WTC11 (cell line): ENCODE measurements around the gene PALD1.

Experiments used
- ATF2 ChIP-seq: sonication (generic); formaldehyde crosslinking; IDR thresholded peaks from 2 replicates; pipeline ENCODE4 v1.8.1; 2022; ENCODE audit warnings: low read depth, missing genetic modification reagents, borderline replicate concordance
- CREB1 ChIP-seq: sonication (generic); formaldehyde crosslinking; IDR thresholded peaks from 2 replicates; pipeline ENCODE4 v1.8.0; 2023; ENCODE audit warnings: mild to moderate bottlenecking, missing genetic modification reagents
- CTCF ChIP-seq: fragments of 200-600 bp; IDR thresholded peaks from 2 replicates; pipeline ENCODE4 v1.8.0; 2022; ENCODE audit warnings: antibody characterized with exemption
- E2F5 ChIP-seq: sonication (generic); formaldehyde crosslinking; IDR thresholded peaks from 2 replicates; pipeline ENCODE4 v1.8.1; 2022; ENCODE audit warnings: mild to moderate bottlenecking, moderate library complexity, missing genetic modification reagents
- ESRRA ChIP-seq: sonication (generic); formaldehyde crosslinking; IDR thresholded peaks from 2 replicates; pipeline ENCODE4 v1.8.1; 2022; ENCODE audit warnings: mild to moderate bottlenecking, missing genetic modification reagents, borderline replicate concordance
- FOXK1 ChIP-seq: sonication (generic); formaldehyde crosslinking; IDR thresholded peaks from 2 replicates; pipeline ENCODE4 v1.8.0; 2022; ENCODE audit warnings: mild to moderate bottlenecking, moderate library complexity, missing genetic modification reagents
- JAZF1 ChIP-seq: fragments of 250-450 bp; sonication (Bioruptor Pico); IDR thresholded peaks from 2 replicates; pipeline ENCODE4 v1.9.0; 2021; ENCODE audit warnings: moderate library complexity, mild to moderate bottlenecking, inconsistent platforms
- KAT7 ChIP-seq: sonication (generic); formaldehyde crosslinking; IDR thresholded peaks from 2 replicates; pipeline ENCODE4 v1.8.1; 2023; ENCODE audit warnings: missing genetic modification reagents, mild to moderate bottlenecking, borderline replicate concordance
- MAX ChIP-seq: sonication (generic); formaldehyde crosslinking; IDR thresholded peaks from 2 replicates; pipeline ENCODE4 v1.8.0; 2022; ENCODE audit warnings: mild to moderate bottlenecking, missing genetic modification reagents
- OVOL2 ChIP-seq: fragments of 250-450 bp; sonication (Bioruptor Pico); IDR thresholded peaks from 2 replicates; pipeline ENCODE4 v1.9.0; 2021; ENCODE audit warnings: mild to moderate bottlenecking, borderline replicate concordance
- SP1 ChIP-seq: sonication (generic); formaldehyde crosslinking; conservative IDR thresholded peaks from 2 replicates; pipeline ENCODE4 v1.8.1; 2022; ENCODE audit warnings: missing genetic modification reagents
- TP53 ChIP-seq: sonication (generic); formaldehyde crosslinking; IDR thresholded peaks from 2 replicates; pipeline ENCODE4 v1.8.1; 2023; ENCODE audit warnings: mild to moderate bottlenecking, missing genetic modification reagents
- USF2 ChIP-seq: sonication (generic); formaldehyde crosslinking; IDR thresholded peaks from 2 replicates; pipeline ENCODE4 v1.8.1; 2023; ENCODE audit warnings: mild to moderate bottlenecking, missing genetic modification reagents, moderate library complexity
- ZNF396 ChIP-seq: fragments of 250-450 bp; sonication (Bioruptor Pico); IDR thresholded peaks from 2 replicates; pipeline ENCODE4 v1.8.0; 2021; ENCODE audit warnings: mild to moderate bottlenecking, moderate library complexity, borderline replicate concordance

- TF ChIP-seq KAT7 (no peak), CTCF (no peak), OVOL2 (no peak), TP53 (CRISPR knock-in tag) (no peak), MAX (CRISPR knock-in tag) (no peak), ESRRA (CRISPR knock-in tag) (no peak), JAZF1 (CRISPR knock-in tag) (no peak), USF2 (CRISPR knock-in tag) (no peak), E2F5 (no peak), ZNF396 (no peak), SP1 (CRISPR knock-in tag) (no peak), CREB1 (CRISPR knock-in tag) (no peak), FOXK1 (CRISPR knock-in tag) (no peak), ATF2 (CRISPR knock-in tag) (no peak)
Observed at GRCh38 chr10:70503776-70504175, 25.2 kb downstream of the PALD1 start.
